HepG2 (cell line): ENCODE measurements around the gene LENEP. TPM values are rescaled to one million over a fixed set of nuclear protein-coding genes. Genes with fewer than 3 reads are reported as not detected.

ENCODE experiments used
- AGO1 ChIP-seq: fragments of 200-400 bp; formaldehyde crosslinking; IDR thresholded peaks from 2 replicates; pipeline ENCODE4 v1.6.1; 2017; ENCODE audit warnings: mild to moderate bottlenecking, low read depth, low read length, moderate library complexity; ENCODE audit not compliant: poor library complexity, severe bottlenecking
- DDIT3 ChIP-seq: sonication (generic); formaldehyde crosslinking; IDR thresholded peaks from 2 replicates; pipeline ENCODE4 v1.4.0; 2020; ENCODE audit warnings: mild to moderate bottlenecking, missing genetic modification reagents
- GFI1 ChIP-seq: sonication (generic); formaldehyde crosslinking; IDR thresholded peaks from 2 replicates; pipeline ENCODE4 v1.5.0; 2020; ENCODE audit warnings: missing genetic modification reagents, mild to moderate bottlenecking, borderline replicate concordance
- HNRNPLL ChIP-seq: fragments of 200-400 bp; formaldehyde crosslinking; IDR thresholded peaks from 2 replicates; pipeline ENCODE4 v1.6.1; 2017; ENCODE audit warnings: mild to moderate bottlenecking, low read depth, low read length; ENCODE audit not compliant: poor library complexity, severe bottlenecking
- JDP2 ChIP-seq: sonication (generic); formaldehyde crosslinking; IDR thresholded peaks from 2 replicates; pipeline ENCODE4 v1.8.1; 2022; ENCODE audit warnings: missing genetic modification reagents, borderline replicate concordance
- JUNB ChIP-seq: sonication (generic); formaldehyde crosslinking; IDR thresholded peaks from 2 replicates; pipeline ENCODE4 v1.8.0; 2022; ENCODE audit warnings: missing genetic modification reagents, mild to moderate bottlenecking, borderline replicate concordance
- NBN ChIP-seq: fragments of 450-650 bp; conservative IDR thresholded peaks from 2 replicates; pipeline ENCODE4 v1.6.1; 2017
- NFYC ChIP-seq: IDR thresholded peaks from 2 replicates; pipeline ENCODE4 v1.6.1; 2016; ENCODE audit warnings: missing genetic modification reagents, missing compliant biosample characterization
- PLSCR1 ChIP-seq: sonication (generic); formaldehyde crosslinking; IDR thresholded peaks from 2 replicates; pipeline ENCODE4 v1.5.0; 2020; ENCODE audit warnings: missing genetic modification reagents, mild to moderate bottlenecking, borderline replicate concordance
- SMARCE1 ChIP-seq: fragments of 450-650 bp; IDR thresholded peaks from 2 replicates; pipeline ENCODE4 v1.6.1; 2017; ENCODE audit warnings: borderline replicate concordance
- TBL1XR1 ChIP-seq: fragments of 150-350 bp; IDR thresholded peaks from 2 replicates; pipeline ENCODE4 v1.6.1; 2014; ENCODE audit warnings: borderline replicate concordance, low read length; ENCODE audit not compliant: partially characterized antibody
- TBP ChIP-seq: sonication (generic); formaldehyde crosslinking; IDR thresholded peaks from 2 replicates; pipeline ENCODE4 v1.5.0; 2020; ENCODE audit warnings: missing genetic modification reagents
- ZBTB7B ChIP-seq: sonication (generic); formaldehyde crosslinking; IDR thresholded peaks from 2 replicates; pipeline ENCODE4 v1.4.0; 2020; ENCODE audit warnings: missing genetic modification reagents
- ZFP41 ChIP-seq: sonication (generic); formaldehyde crosslinking; IDR thresholded peaks from 2 replicates; pipeline ENCODE4 v1.4.0; 2020; ENCODE audit warnings: mild to moderate bottlenecking, missing genetic modification reagents, borderline replicate concordance
- ZNF101 ChIP-seq: sonication (generic); formaldehyde crosslinking; IDR thresholded peaks from 2 replicates; pipeline ENCODE4 v1.4.0; 2020; ENCODE audit warnings: mild to moderate bottlenecking, low read depth, missing genetic modification reagents, borderline replicate concordance
- ZNF142 ChIP-seq: sonication (generic); formaldehyde crosslinking; IDR thresholded peaks from 2 replicates; pipeline ENCODE4 v1.4.0; 2020; ENCODE audit warnings: missing genetic modification reagents
- ZNF329 ChIP-seq: sonication (generic); formaldehyde crosslinking; IDR thresholded peaks from 2 replicates; pipeline ENCODE4 v1.9.0; 2021; ENCODE audit warnings: low read depth, mild to moderate bottlenecking, missing genetic modification reagents
- ZNF414 ChIP-seq: sonication (generic); formaldehyde crosslinking; IDR thresholded peaks from 2 replicates; pipeline ENCODE4 v1.5.0; 2020; ENCODE audit warnings: missing genetic modification reagents
- ZNF776 ChIP-seq: sonication (generic); formaldehyde crosslinking; IDR thresholded peaks from 2 replicates; pipeline ENCODE4 v1.4.0; 2020; ENCODE audit warnings: mild to moderate bottlenecking, missing genetic modification reagents
- ZSCAN5A ChIP-seq: sonication (generic); formaldehyde crosslinking; IDR thresholded peaks from 2 replicates; pipeline ENCODE4 v1.8.0; 2022; ENCODE audit warnings: mild to moderate bottlenecking, missing genetic modification reagents, borderline replicate concordance
- polyA plus RNA-seq, 8 experiments: library from polyadenylated mRNA; depleted of rRNA in 3 of 8; stranded (reverse) in 7 of 8; unstranded in 1 of 8; fragments of >200 nt; fragmentation: Illumina TruSeq in 4 of 8; extraction: Trizol in 4 of 8; gene quantifications; 2 replicates each; pipeline versions ENCODE4 v1.2.1 to v1.2.3, GENCODE V29; 2011 to 2016; ENCODE audit warnings: low read depth in 4 of 8, missing spikeins in 1 of 8, mixed read lengths in 1 of 8; ENCODE audit not compliant: insufficient read depth in 1 of 8
- total RNA-seq, 5 experiments: library from RNA; depleted of rRNA; stranded (reverse); fragments of >200 nt; fragmentation: Illumina TruSeq; extraction: Trizol; gene quantifications; 2 replicates each; pipeline ENCODE4 v1.2.3, GENCODE V29; 2016; ENCODE audit warnings: low read depth in 1 of 5

LENEP gene
- total and polyA plus RNA-seq, 2 of the 13 experiments (the other 11 are each of a cell fraction or from before 2014, with no cell fraction given) = 0.29 TPM; not detected in 1

GRCh38 chr1:154944401-154945159 lies 48.8 kb upstream of the LENEP start (continued):
- no peak for TF ChIP-seq ZNF142 (CRISPR knock-in tag)
- TF ChIP-seq PLSCR1 (CRISPR knock-in tag) = no peak; the same call in 1 of the 2 replicates
- no peak for TF ChIP-seq AGO1
- peak; percentile 68 for TF ChIP-seq GFI1 (CRISPR knock-in tag)
- 0 out of 2 replicates have a peak, but pooled peaks have one; percentile 7 for TF ChIP-seq NFYC (CRISPR knock-in tag)
- no peak for TF ChIP-seq HNRNPLL
- no peak for TF ChIP-seq NBN
- no peak for TF ChIP-seq ZFP41 (CRISPR knock-in tag)
- no peak for TF ChIP-seq ZSCAN5A
- no peak for TF ChIP-seq DDIT3 (CRISPR knock-in tag)
- TF ChIP-seq ZNF776 (CRISPR knock-in tag) = no peak
- no peak for TF ChIP-seq SMARCE1
- TF ChIP-seq TBP (CRISPR knock-in tag) = no peak
- TF ChIP-seq ZNF329 (CRISPR knock-in tag) = no peak
- TF ChIP-seq TBL1XR1 = no peak
- peak; percentile 94 for TF ChIP-seq ZNF414 (CRISPR knock-in tag)
- no peak for TF ChIP-seq JUNB
- no peak for TF ChIP-seq JDP2
- TF ChIP-seq ZBTB7B (CRISPR knock-in tag) = no peak
- TF ChIP-seq ZNF101 (CRISPR knock-in tag) = no peak
